ENCODE measurements around the gene XPO6. TPM values are rescaled to one million over a fixed set of nuclear protein-coding genes. Genes with fewer than 3 reads are reported as not detected.

Gene XPO6
- total and polyA plus RNA-seq, 8 donors = 75.7 to 155 (median 80.1) TPM

DNA sequence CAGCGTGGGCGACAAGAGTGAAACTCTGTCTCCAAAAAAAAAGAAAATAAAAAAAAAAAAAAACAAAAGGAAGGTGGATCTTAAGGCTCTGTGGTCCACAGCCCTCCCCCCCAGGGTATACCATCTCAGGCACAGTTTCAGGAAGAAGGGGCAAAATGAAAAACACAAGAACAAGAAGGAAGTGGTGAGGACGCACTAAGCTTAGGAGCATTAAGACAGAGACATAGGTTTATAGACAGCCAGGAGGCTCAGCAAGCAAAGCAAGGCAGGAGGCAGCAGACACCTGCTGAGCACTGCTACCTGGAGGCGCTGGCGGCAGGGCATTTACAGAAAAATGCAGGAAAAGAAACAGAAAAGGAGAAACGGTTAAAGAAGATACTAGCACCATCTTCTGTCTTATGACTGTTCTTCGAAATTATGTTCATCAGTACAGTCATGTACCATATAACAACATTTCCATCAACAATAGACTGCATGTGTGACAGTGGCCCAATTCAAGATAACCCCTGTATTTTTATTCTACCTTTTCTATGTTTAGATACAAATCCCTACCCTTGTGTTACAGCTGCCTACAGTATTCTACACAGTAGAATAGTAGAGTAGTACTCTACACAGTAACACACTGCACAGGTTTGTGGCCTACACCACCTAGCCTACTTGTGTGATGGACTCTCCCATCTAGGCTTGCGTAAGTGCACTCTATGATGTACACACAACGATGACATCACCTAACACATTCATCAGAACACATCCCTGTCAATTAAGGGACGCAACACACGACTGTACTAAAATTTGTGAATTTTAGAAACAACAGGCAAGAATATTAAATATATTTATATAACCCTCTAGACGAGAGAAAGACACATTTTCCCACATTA, 62.5 kb downstream of the XPO6 start:
- TF ChIP-seq, protein P1, sequence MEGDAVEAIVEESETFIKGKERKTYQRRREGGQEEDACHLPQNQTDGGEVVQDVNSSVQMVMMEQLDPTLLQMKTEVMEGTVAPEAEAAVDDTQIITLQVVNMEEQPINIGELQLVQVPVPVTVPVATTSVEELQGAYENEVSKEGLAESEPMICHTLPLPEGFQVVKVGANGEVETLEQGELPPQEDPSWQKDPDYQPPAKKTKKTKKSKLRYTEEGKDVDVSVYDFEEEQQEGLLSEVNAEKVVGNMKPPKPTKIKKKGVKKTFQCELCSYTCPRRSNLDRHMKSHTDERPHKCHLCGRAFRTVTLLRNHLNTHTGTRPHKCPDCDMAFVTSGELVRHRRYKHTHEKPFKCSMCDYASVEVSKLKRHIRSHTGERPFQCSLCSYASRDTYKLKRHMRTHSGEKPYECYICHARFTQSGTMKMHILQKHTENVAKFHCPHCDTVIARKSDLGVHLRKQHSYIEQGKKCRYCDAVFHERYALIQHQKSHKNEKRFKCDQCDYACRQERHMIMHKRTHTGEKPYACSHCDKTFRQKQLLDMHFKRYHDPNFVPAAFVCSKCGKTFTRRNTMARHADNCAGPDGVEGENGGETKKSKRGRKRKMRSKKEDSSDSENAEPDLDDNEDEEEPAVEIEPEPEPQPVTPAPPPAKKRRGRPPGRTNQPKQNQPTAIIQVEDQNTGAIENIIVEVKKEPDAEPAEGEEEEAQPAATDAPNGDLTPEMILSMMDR (IDR thresholded peaks at IDR 0.05) = no peak
- DNase-seq = no peak
- Histone ChIP-seq H3K36me3 (peaks cover 0 to 97% of the 10 kb centered on the region in 2 donors), H3K27ac (peak overlapping the region in 1 of 2 donors; percentile 69), H3K9me3 (no peaks in the 10 kb centered on the region), H3K4me3 (no peak overlapping the region), H3K27me3 (no peaks in the 10 kb centered on the region), H3K4me1 (peaks cover 0 to 21% of the 10 kb centered on the region in 2 donors)
- no peak for ATAC-seq
- intact Hi-C loops (cut with DNase I) = no loop called here

DNA sequence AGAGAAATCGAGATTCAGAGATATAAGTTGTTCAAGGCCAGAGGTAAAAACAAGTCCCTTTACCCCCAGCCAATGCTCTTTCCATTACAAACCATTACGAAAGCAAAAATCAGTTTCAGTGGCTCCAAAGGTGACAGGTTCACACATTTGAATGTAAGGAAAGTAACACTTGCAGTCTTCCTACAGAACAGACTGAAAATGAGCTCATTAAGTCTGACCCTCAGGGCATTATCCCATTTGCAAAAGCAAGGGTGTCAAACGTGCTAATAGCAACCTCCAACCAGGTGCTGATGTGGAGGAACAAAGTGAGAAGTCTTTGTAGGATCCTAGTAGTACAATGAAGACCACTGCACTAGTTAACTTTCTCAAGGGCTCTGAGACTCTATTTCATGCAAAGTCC, 65.2 kb downstream of the XPO6 start:
- H3K36me3 ChIP-seq = peaks cover 0 to 91% of the 10 kb centered on the region in 2 donors
- peaks cover 0 to 49% of the 10 kb centered on the region in 2 donors for H3K4me1 ChIP-seq
- peak overlapping the region in 1 of 2 donors; percentile 94 for H3K27ac ChIP-seq
- intact Hi-C loops (cut with DNase I) = no loop called here
- H3K4me3 ChIP-seq = no peak overlapping the region
- TF ChIP-seq, protein P1 (IDR thresholded peaks at IDR 0.05) = no peak
- no peaks in the 10 kb centered on the region for H3K27me3 ChIP-seq
- H3K9me3 ChIP-seq = no peaks in the 10 kb centered on the region
- DNase-seq (no peak), ATAC-seq (no peak)

DNA sequence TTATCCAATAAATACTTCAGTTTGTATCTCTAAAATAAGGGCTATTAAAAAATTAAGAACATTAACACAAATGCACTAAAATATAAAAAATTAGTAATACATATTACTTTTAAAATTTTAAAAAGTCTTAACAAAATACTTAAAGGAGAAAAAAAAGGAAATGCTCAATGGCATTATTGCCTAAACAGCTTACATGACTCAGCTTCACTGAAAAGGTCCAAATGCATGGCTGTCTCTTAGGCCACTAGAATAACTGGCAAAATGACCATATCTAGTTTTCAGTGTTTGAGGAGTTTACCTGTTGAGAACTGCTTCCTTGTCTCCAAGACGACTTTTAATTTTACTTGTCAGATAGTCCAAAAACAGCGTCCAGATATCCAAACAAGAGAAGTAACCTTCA, 66.0 kb downstream of the XPO6 start:
- intact Hi-C loops (cut with DNase I) = no loop called here
- no peaks in the 10 kb centered on the region for H3K9me3 ChIP-seq
- TF ChIP-seq, protein P1 (IDR thresholded peaks at IDR 0.05) = no peak
- ATAC-seq (no peak), DNase-seq (no peak)
- peaks cover 0 to 56% of the 10 kb centered on the region in 2 donors for H3K4me1 ChIP-seq
- H3K27me3 ChIP-seq = no peaks in the 10 kb centered on the region
- peaks cover 0 to 85% of the 10 kb centered on the region in 2 donors for H3K36me3 ChIP-seq
- peak overlapping the region in 1 of 2 donors; percentile 94 for H3K27ac ChIP-seq
- H3K4me3 ChIP-seq = no peak overlapping the region

DNA sequence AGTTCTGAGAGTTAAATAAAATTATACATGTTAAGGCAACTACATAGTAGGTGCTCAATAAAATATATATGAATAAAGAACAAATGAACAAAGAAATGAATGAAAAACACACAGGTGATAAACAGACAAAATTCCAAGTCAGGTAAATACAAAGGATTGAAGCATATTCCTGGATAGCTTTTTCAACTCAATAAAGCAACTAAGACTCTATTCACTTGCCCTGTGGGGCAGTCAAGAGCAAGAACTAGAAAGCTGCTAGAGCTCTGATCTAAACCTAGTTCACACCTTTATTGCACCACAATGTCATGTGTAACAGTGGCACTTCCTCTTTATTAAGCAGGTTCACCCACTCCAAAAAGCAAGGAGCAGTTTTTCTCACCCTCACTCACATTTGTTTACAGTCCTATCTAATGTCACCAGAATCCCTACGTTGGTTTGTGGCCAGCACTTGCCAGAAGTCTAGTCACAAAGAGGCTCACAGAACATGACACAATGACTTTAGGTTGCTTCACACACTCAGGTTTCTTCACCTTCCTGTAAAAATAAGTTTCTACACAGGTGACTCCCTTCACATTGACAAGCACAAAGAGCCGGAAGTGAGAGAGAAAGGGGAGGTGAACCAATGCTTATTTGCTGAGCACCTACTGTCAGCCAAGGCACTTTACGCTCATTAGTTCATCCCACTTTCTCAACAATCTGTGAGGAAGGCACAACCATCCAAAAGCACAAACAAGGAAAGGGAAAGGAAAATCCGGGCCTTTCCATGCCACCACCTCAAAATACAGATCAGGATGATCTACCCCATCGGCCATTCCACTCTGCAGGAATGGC, 70.8 kb downstream of the XPO6 start:
- no peak overlapping the region for H3K4me3 ChIP-seq
- intact Hi-C loops (cut with DNase I) = no loop called here
- H3K4me1 ChIP-seq = peaks cover 0 to 72% of the 10 kb centered on the region in 2 donors
- peak overlapping the region; percentile 66 to 94 for H3K27ac ChIP-seq
- peak in 1 of 4 donors; percentile 19 for DNase-seq
- H3K36me3 ChIP-seq = peaks cover 0 to 64% of the 10 kb centered on the region in 2 donors
- ATAC-seq = peak; percentile 78
- H3K9me3 ChIP-seq = no peaks in the 10 kb centered on the region
- TF ChIP-seq, protein P1 (IDR thresholded peaks at IDR 0.05) = no peak
- H3K27me3 ChIP-seq = no peaks in the 10 kb centered on the region

DNA sequence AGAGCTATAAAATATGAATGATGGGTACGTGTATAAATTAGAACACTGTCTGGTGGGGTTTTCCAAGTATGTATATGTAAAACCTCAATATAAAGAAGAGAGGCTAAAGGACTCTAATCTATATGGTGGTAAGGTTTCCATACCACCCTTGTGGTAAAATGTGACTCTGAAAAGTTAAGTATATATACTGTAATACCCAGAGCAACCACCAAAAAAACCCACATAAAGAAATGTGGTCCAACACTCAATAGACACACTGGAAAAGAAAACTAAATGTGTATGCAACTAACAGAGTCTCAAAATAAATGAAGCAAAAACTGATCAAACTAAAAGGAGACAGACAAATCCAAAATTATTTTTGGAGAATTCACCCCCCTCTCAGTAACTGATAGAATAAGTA, 72.2 kb downstream of the XPO6 start:
- H3K4me3 ChIP-seq = no peak overlapping the region
- TF ChIP-seq, protein P1 (IDR thresholded peaks at IDR 0.05) = no peak
- DNase-seq = no peak

More for the DNA sequence above, 72.2 kb downstream of the XPO6 start:
- Histone ChIP-seq H3K27me3 (no peaks in the 10 kb centered on the region), H3K4me1 (peaks cover 0 to 59% of the 10 kb centered on the region in 2 donors), H3K27ac (peak overlapping the region in 1 of 2 donors; percentile 94), H3K9me3 (no peaks in the 10 kb centered on the region), H3K36me3 (peaks cover 0 to 63% of the 10 kb centered on the region in 2 donors)
- intact Hi-C loops (cut with DNase I) = no loop called here
- no peak for ATAC-seq
